ELR (cell line): Measurements from ENCODE around the gene ARHGEF9.
"Not testable (repeated sequence)": the region's sequence is repeated elsewhere in the genome, so short reads cannot be mapped to it uniquely, and the experiment has no call there.

Experiments used
- DNase-seq: peaks from one replicate; pipeline ENCODE4 v3.0.0-alpha.2; 2015; ENCODE audit warnings: low read depth

Gene ARHGEF9

DNA sequence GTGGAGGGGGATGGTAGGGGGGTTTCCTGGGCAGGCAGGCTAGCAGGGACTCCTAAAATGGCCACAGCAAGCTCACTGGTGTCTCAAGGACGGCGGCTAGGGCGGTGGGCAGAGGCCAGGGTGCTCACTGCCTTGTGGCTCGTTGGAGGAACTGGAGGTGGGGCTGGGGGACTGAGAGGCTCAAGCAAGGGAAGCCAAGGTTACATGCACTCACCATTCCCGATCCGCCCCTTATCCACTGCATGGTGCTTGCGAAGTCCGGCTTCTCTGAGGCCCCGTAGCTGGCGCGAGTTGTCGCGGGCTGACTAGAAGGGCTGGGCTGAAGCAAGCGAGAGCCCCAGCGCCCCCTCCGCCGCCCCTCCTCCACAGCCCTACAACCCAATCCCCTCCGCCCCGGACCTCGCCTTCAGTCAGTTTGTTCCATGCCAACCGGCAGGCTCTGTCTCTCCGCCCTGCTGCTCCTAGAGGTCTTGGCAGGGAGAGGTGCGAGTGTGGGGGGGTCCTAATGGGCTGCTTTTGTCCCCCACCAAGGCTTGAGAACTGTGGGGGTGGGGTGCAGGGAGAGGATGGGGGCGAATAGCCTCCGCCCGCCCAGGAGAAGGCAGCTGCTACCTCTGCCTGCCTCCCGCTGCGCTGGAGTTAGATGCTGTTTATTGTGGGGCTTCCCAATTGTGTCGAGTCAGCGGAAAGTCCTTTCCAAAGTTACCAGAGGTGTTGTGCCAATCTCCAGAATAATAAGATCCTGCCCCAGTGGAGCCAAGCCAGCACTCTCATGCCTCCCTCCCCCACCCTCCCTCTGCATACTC, at the start of gene ARHGEF9:
Gene ARHGEF9, minus strand, starts transcription at position 313 of the 806 bp plus-strand sequence. Its CDS starts 69 bp downstream, at position 244.
- DNase-seq: peak; percentile 26

DNA sequence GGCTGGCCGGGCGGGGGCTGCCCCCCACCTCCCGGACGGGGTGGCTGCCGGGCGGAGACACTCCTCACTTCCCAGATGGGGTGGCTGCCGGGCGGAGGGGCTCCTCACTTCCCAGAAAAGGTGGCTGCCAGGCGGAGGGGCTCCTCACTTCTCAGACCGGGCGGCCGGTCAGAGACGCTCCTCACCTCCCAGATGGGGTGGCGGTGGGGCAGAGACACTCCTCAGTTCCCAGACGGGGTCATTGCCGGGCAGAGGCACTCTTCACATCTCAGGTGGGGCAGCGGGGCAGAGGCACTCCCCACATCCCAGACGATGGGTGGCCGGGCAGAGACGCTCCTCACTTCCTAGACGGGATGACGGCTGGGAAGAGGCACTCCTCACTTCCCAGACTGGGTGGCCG, 40.4 kb upstream of the ARHGEF9 start:
- not testable (repeated sequence) for DNase-seq

GRCh38 chrX:63818156-63818555, 33.1 kb upstream of the ARHGEF9 start:
- DNase-seq: no peak

GRCh38 chrX:63817696-63818095, 32.7 kb upstream of the ARHGEF9 start:
- no peak for DNase-seq

DNA sequence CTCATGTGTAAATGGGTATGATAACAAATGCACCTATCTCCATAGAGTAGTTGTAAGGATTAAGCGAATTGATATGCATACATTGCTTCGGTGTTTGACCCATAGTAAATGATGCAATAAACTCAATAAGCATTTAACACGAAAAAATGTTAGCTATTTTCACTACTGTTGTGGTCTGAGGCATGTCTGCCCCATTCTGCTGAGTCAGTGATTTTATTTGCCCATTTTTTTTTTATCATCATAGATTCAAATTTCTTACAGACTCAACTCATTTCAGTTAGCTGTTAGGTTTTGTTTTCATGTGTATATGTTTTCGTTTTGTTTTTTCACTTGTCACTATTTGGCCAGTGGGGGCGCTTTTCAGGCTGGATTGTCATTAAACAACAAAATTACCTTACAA, 27.8 kb upstream of the ARHGEF9 start:
- DNase-seq: no peak

DNA sequence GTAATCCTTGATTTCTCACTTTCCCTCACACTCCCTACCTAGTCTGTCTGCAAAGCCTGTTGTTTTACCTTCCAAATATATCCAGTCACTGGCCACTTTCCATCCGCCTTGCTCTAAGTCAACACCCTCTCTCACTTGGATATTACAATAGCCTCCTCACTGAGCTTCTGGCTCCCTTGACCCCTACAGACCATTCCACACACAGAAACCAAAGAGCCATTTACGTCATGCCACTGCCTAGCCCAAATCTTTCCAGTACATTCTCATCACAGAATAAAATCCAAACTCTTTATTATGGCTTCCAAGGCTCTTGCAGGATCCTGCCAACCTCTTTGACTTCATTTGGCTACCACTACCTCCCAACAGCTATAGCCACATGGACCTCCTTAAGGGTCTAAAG, 25.7 kb upstream of the ARHGEF9 start:
- no peak for DNase-seq

DNA sequence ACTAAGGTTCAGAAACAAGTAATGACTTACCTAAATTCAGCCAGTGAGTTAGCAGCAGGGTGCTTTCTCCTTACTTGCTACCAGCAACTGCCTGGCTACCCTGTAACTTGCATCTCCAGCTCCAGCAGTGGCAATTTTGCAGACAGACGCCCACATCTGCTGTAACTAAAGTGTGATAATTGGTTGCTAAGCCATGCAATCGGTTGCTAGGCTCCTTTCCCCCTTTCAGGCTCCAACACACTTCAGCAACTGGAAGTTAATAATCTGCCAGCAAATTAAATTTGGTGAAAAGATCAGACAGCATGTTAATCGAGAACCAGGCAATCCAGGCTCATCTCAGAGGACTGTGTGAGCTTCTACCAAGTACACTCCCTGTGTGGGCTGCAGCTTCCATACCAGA, 24.2 kb upstream of the ARHGEF9 start:
- DNase-seq: no peak

GRCh38 chrX:63795406-63795805, 10.4 kb upstream of the ARHGEF9 start:
- DNase-seq: peak; percentile 2

DNA sequence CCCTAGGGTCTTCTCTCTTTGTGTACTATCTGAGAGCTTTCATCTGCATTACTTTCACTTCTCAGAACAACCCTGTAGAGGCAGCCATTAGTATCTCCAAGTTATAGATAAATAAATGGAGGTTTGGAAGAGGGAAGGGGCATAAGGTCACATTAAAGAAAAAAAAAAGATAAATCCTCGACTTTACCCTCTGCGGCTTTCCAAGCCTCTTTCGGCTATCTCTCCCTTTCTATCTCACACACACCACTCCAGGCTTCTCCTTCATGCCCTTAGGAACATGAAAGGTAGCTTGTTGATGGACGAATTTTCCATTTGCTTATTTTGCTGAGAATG, 660 bp upstream of the ARHGEF9 start:
- no peak for DNase-seq

GRCh38 chrX:63784346-63784901, 590 bp downstream of the ARHGEF9 start:
- no peak for DNase-seq

- DNase-seq: no peak
Measured at GRCh38 chrX:63782515-63782914, 2.5 kb downstream of the ARHGEF9 start.

- no peak for DNase-seq
Measured at GRCh38 chrX:63768760-63769159, 16.3 kb downstream of the ARHGEF9 start.

DNA sequence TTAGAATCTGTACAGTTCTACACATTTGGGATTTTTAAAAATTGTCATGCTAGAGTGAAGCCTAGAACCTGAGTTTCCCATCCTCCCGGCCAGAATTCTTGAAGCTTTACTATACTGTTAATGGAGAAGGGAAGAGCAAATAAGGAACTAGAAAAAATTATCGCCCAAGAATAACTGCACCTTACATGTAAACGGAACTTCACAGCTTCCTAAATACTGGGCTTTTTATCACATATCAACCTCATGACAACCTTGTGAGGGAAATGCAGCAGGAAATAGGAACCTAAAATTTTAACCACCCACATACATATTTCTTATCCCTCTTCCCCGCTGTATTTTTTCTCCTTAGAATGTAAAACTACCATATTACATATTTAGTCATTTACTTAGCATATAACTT, 19.3 kb downstream of the ARHGEF9 start:
- DNase-seq: no peak

DNA sequence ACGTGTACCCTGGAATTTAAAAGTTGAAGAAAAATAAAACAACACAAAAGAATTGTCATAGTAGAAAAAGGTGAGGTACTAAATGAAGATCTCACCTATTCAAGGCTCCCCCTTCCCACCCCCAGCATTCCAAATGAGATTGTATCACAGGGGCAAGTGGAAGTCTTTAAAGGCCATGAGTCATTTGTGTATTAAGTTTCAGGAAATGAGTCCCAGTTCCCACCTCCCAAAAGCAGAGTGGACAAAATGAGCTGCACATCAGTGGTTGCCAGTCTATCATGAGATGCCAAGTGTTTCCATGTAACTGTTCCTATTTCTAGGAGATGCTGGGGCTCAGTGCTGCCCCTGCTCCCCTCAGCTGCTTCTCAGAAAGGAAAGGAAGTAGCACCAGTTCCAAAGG, 20.1 kb downstream of the ARHGEF9 start:
- peak; percentile 71 for DNase-seq

GRCh38 chrX:63761639-63762038, 23.4 kb downstream of the ARHGEF9 start:
- peak; percentile 5 for DNase-seq

GRCh38 chrX:63758011-63758410, 27.0 kb downstream of the ARHGEF9 start:
- DNase-seq: no peak

GRCh38 chrX:63755892-63756291, 29.1 kb downstream of the ARHGEF9 start:
- no peak for DNase-seq

DNA sequence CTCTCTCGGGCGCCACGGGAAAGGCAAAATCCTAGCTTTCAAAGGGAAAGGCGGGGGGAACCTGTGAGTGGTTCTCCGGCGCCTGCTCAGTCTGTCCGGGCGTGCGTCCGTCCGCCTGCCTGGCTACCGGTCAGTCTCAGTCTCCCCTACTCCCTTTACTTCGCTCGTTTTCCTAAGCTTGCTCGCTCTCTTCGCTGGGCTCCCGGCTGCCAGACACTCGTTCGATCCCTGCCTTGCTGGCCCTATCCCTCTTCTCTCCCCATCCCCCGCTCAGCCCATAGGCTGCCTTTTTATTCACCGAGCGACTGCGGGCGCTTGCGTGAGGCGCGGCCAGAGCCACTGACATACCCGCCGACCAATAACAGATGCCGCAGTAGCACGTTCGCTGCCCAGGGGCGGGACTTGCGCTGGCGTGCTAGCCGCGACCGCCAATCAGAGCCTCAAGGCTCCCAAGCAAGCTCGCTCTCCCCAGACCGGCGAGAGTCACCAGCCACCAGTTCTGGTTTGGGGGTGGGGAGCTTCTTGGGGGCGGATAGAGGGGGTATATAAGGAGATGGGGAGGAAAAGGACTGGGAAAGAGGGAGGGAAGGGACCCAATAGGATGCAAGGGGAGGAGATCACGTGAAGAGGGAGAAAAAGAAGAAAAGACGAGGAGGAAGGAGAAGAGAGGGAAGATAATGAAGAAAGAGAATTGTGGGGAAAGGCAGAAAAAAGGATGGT, 30.0 kb downstream of the ARHGEF9 start:
- DNase-seq: peak; percentile 90

GRCh38 chrX:63754136-63754859, 30.7 kb downstream of the ARHGEF9 start:
- peak; percentile 31 for DNase-seq

GRCh38 chrX:63751481-63751880, 33.5 kb downstream of the ARHGEF9 start:
- DNase-seq: peak; percentile 20

- DNase-seq: no peak
Measured at GRCh38 chrX:63750811-63751210, 34.2 kb downstream of the ARHGEF9 start.

- DNase-seq: peak; percentile 70
Measured at GRCh38 chrX:63747331-63747730, 37.7 kb downstream of the ARHGEF9 start.

DNA sequence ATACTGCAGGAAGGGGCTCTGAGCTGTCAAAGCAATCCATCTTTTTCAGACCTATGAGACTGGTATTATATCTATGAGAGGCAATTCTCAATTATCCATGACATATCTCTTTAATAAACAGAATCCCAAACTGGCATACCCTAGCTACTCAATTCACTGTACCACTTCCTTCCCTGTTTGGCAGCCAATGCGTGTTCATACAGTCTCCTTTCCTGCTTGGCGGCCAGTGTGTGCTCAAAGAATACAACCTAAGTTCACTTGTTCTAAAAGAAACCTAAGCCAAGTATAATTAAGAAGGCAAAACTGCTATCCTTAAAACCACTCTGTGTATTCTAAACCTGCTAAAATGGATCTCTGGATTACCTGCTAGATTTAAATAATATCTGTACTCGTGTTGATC, 38.3 kb downstream of the ARHGEF9 start:
- DNase-seq: no peak
